ENCODE measurements around the gene VWCE. TPM values are rescaled to one million over a fixed set of nuclear protein-coding genes. Genes with fewer than 3 reads are reported as not detected.

The VWCE gene
- total and polyA plus RNA-seq, 7 donors, result 0.49 to 5.5 (median 0.61) TPM; not detected in 2

- DNase-seq, result no peak
- Histone ChIP-seq H3K27ac (no peak overlapping the region), H3K4me1 (no peaks in the 10 kb centered on the region), H3K9me3 (no peaks in the 10 kb centered on the region), H3K4me3 (no peak overlapping the region), H3K27me3 (peaks cover 0 to under 1% (median 0%) of the 10 kb centered on the region in 3 donors), H3K36me3 (no peaks in the 10 kb centered on the region)
- TF ChIP-seq CTCF (IDR thresholded peaks at IDR 0.05) (no peak), POLR2A (IDR thresholded peaks at IDR 0.05) (no peak), POLR2AphosphoS5 (IDR thresholded peaks at IDR 0.05) (no peak), EP300 (IDR thresholded peaks at IDR 0.05) (no peak)
- WGBS, 2 donors, result 89 to 91% methylated on average over 4 of the region's 4 CpGs
- intact Hi-C loops (cut with DNase I), result no loop called here
Observed at GRCh38 chr11:61275191-61275590, 19.9 kb downstream of the VWCE start.

GRCh38 chr11:61274084-61274483 is 21.0 kb downstream of the VWCE start:
- H3K4me3 ChIP-seq, result no peak overlapping the region
- no peak for TF ChIP-seq POLR2AphosphoS5 (IDR thresholded peaks at IDR 0.05)
- TF ChIP-seq EP300 (IDR thresholded peaks at IDR 0.05), result no peak
- TF ChIP-seq POLR2A (IDR thresholded peaks at IDR 0.05), result no peak
- TF ChIP-seq CTCF (IDR thresholded peaks at IDR 0.05), result no peak
- WGBS, 2 donors, result 84 to 94% methylated on average over 4 of the region's 4 CpGs
- intact Hi-C loops (cut with DNase I), result no loop called here
- H3K4me1 ChIP-seq, result no peaks in the 10 kb centered on the region
- no peak overlapping the region for H3K27ac ChIP-seq
- DNase-seq, result no peak
- H3K27me3 ChIP-seq, result no peaks in the 10 kb centered on the region
- no peaks in the 10 kb centered on the region for H3K36me3 ChIP-seq
- H3K9me3 ChIP-seq, result no peaks in the 10 kb centered on the region

- no peaks in the 10 kb centered on the region for H3K4me1 ChIP-seq
- 44 to 78% methylated on average over 16 of the region's 16 CpGs for WGBS, 2 donors
- TF ChIP-seq POLR2A (IDR thresholded peaks at IDR 0.05) (no peak), POLR2AphosphoS5 (IDR thresholded peaks at IDR 0.05) (no peak), CTCF (IDR thresholded peaks at IDR 0.05) (no peak), EP300 (IDR thresholded peaks at IDR 0.05) (no peak)
- no peak overlapping the region for H3K4me3 ChIP-seq
- intact Hi-C loops (cut with DNase I), result no loop called here
- DNase-seq, result no peak
- no peaks in the 10 kb centered on the region for H3K36me3 ChIP-seq
- no peak overlapping the region for H3K27ac ChIP-seq
- no peaks in the 10 kb centered on the region for H3K27me3 ChIP-seq
- no peaks in the 10 kb centered on the region for H3K9me3 ChIP-seq
Observed at GRCh38 chr11:61273178-61274078, 21.7 kb downstream of the VWCE start.

- 73 to 92% methylated on average over 3 of the region's 3 CpGs for WGBS, 2 donors
- no peaks in the 10 kb centered on the region for H3K9me3 ChIP-seq
- H3K36me3 ChIP-seq, result no peaks in the 10 kb centered on the region
- H3K27me3 ChIP-seq, result no peaks in the 10 kb centered on the region
- no peaks in the 10 kb centered on the region for H3K4me1 ChIP-seq
- H3K4me3 ChIP-seq, result no peak overlapping the region
- intact Hi-C loops (cut with DNase I), result no loop called here
- H3K27ac ChIP-seq, result no peak overlapping the region
- no peak for DNase-seq
- no peak for TF ChIP-seq POLR2AphosphoS5 (IDR thresholded peaks at IDR 0.05)
Observed at GRCh38 chr11:61272731-61273130, 22.4 kb downstream of the VWCE start.

GRCh38 chr11:61270354-61271076 is 24.6 kb downstream of the VWCE start:
- no peaks in the 10 kb centered on the region for H3K27me3 ChIP-seq

More at GRCh38 chr11:61270354-61271076, 24.6 kb downstream of the VWCE start:
- Histone ChIP-seq H3K9me3 (no peaks in the 10 kb centered on the region), H3K4me1 (no peaks in the 10 kb centered on the region), H3K27ac (no peak overlapping the region), H3K36me3 (no peaks in the 10 kb centered on the region), H3K4me3 (no peak overlapping the region)
- TF ChIP-seq POLR2AphosphoS5 (IDR thresholded peaks at IDR 0.05) (no peak), CTCF (IDR thresholded peaks at IDR 0.05) (no peak), POLR2A (IDR thresholded peaks at IDR 0.05) (no peak), EP300 (IDR thresholded peaks at IDR 0.05) (no peak)
- DNase-seq, result no peak
- WGBS, 2 donors, result 79 to 92% methylated on average over 7 of the region's 7 CpGs
- intact Hi-C loops (cut with DNase I), result no loop called here
